OCI-LY3 (cell line): Measurements from ENCODE around the gene GAK.

Experiments used
- H2AFZ ChIP-seq: fragments of 200-600, 300-600 bp; shearing (Covaris generic); 2 replicates; pipeline ENCODE4 v1.6.0; 2014; ENCODE audit warnings: antibody characterized with exemption, low read depth, low read length
- H3K27ac ChIP-seq: fragments of 200-600, 300-600 bp; sonication (generic); 2 replicates; pipeline ENCODE4 v1.5.1; 2014; ENCODE audit warnings: mild to moderate bottlenecking, low read length, moderate library complexity, mixed read lengths
- H3K27me3 ChIP-seq: fragments of 200-600, 300-600 bp; sonication (generic); 2 replicates; pipeline ENCODE4 v1.6.1; 2014; ENCODE audit warnings: low read depth, low read length, mixed read lengths
- H3K36me3 ChIP-seq: fragments of 200-600, 300-600 bp; sonication (generic); replicated peaks from 2 replicates; pipeline ENCODE3; 2014; ENCODE audit warnings: low read depth, low read length, mixed read lengths
- H3K4me1 ChIP-seq: fragments of 300-600, 200-600 bp; sonication (generic); 2 replicates; pipeline ENCODE4 v1.6.1; 2014; ENCODE audit warnings: low read length, mixed read lengths
- H3K4me2 ChIP-seq: fragments of 200-600, 300-600 bp; sonication (generic); 2 replicates; pipeline ENCODE4 v1.6.1; 2014; ENCODE audit warnings: low read length, mixed read lengths
- H3K4me3 ChIP-seq: fragments of 300-600, 200-600 bp; sonication (generic); 2 replicates; pipeline ENCODE4 v1.5.1; 2014; ENCODE audit warnings: antibody characterized with exemption, mild to moderate bottlenecking, low read length, moderate library complexity
- H3K79me2 ChIP-seq: fragments of 300-600, 200-600 bp; shearing (Covaris generic); 2 replicates; pipeline ENCODE4 v1.6.1; 2014; ENCODE audit warnings: mild to moderate bottlenecking, low read length, mixed read lengths
- H3K9ac ChIP-seq: fragments of 300-600, 200-600 bp; shearing (Covaris generic); 2 replicates; pipeline ENCODE4 v1.6.0; 2014; ENCODE audit warnings: mild to moderate bottlenecking, low read length, moderate library complexity
- H3K9me3 ChIP-seq: fragments of 200-600, 300-600 bp; shearing (Covaris generic); 2 replicates; pipeline ENCODE4 v1.6.1; 2014; ENCODE audit warnings: low read length, mixed read lengths; ENCODE audit not compliant: insufficient read depth
- H4K20me1 ChIP-seq: fragments of 200-600, 300-600 bp; sonication (generic); 2 replicates; pipeline ENCODE4 v1.6.1; 2016; ENCODE audit warnings: low read length, mixed read lengths; ENCODE audit not compliant: insufficient read depth
- CTCF ChIP-seq: fragments of 200-600, 300-600 bp; sonication (generic); IDR thresholded peaks from 2 replicates; pipeline ENCODE4 v1.5.1; 2014; ENCODE audit warnings: antibody characterized with exemption, low read length, low read depth
- EZH2phosphoT487 ChIP-seq: fragments of 200-600 bp; shearing (Covaris generic); IDR thresholded peaks from 2 replicates; pipeline ENCODE4 v1.6.1; 2018; ENCODE audit warnings: antibody characterized with exemption, mixed run types, low read depth

GAK gene

GRCh38 chr4:821181-821591, 110.9 kb downstream of the GAK start:
- H3K36me3 ChIP-seq: no peaks in the 10 kb centered on the region
- H2AFZ ChIP-seq: no peak overlapping the region
- no peak overlapping the region for H3K4me3 ChIP-seq
- no peaks in the 10 kb centered on the region for H3K79me2 ChIP-seq
- no peaks in the 10 kb centered on the region for H4K20me1 ChIP-seq
- H3K27me3 ChIP-seq: peaks cover 6% of the 10 kb centered on the region; the same call in 1 of the 2 replicates
- H3K4me1 ChIP-seq: no peaks in the 10 kb centered on the region
- no peaks in the 10 kb centered on the region for H3K9me3 ChIP-seq
- no peak overlapping the region for H3K9ac ChIP-seq
- TF ChIP-seq EZH2phosphoT487 (no peak), CTCF (no peak)
- H3K27ac ChIP-seq: no peak overlapping the region
- H3K4me2 ChIP-seq: no peak overlapping the region

- Histone ChIP-seq H3K27ac (no peak overlapping the region), H3K27me3 (peaks cover 9% of the 10 kb centered on the region), H4K20me1 (no peaks in the 10 kb centered on the region), H3K4me2 (no peak overlapping the region), H3K79me2 (no peaks in the 10 kb centered on the region), H3K4me3 (no peak overlapping the region), H3K9me3 (no peaks in the 10 kb centered on the region), H3K4me1 (no peaks in the 10 kb centered on the region), H3K36me3 (no peaks in the 10 kb centered on the region), H3K9ac (no peak overlapping the region), H2AFZ (no peak overlapping the region)
- TF ChIP-seq EZH2phosphoT487 (no peak), CTCF (no peak)
Measured at GRCh38 chr4:820230-821172, 111.6 kb downstream of the GAK start.

GRCh38 chr4:819401-820229, 112.5 kb downstream of the GAK start:
- peaks cover 12% of the 10 kb centered on the region for H3K27me3 ChIP-seq
- H2AFZ ChIP-seq: no peak overlapping the region
- H3K4me3 ChIP-seq: no peak overlapping the region
- H3K4me1 ChIP-seq: no peaks in the 10 kb centered on the region
- H3K79me2 ChIP-seq: no peaks in the 10 kb centered on the region
- H4K20me1 ChIP-seq: no peaks in the 10 kb centered on the region
- no peak for TF ChIP-seq CTCF
- TF ChIP-seq EZH2phosphoT487: no peak
- no peak overlapping the region for H3K9ac ChIP-seq
- H3K27ac ChIP-seq: no peak overlapping the region
- H3K4me2 ChIP-seq: no peak overlapping the region
- no peaks in the 10 kb centered on the region for H3K36me3 ChIP-seq
- no peaks in the 10 kb centered on the region for H3K9me3 ChIP-seq
